Frontal cortex (tissue), 4 donors: ENCODE data around the gene SAMD13. TPM values are rescaled to one million over a fixed set of nuclear protein-coding genes. Genes with fewer than 3 reads are reported as not detected.
A peak's percentile ranks its signal among the peaks of the same experiment; 100 is the strongest.

Source experiments
- DNase-seq, 2 donors: peaks; one replicate each; pipeline ENCODE4 v3.0.0; 2012; ENCODE audit warnings: low spot score in 2 of 2
- FAIRE-seq: peaks from 2 replicates; lab custom pipeline; 2012; peaks lifted over from hg19 to GRCh38; lab: Jason Lieb, UNC
- total RNA-seq: library from RNA; depleted of rRNA; stranded (reverse); fragments of >200 nt; gene quantifications from one replicate; pipeline ENCODE4 v1.2.3, GENCODE V29; 2014
- donor health status: control.
- donor health status: control.
- donor health status: control.

SAMD13 gene, protein sequence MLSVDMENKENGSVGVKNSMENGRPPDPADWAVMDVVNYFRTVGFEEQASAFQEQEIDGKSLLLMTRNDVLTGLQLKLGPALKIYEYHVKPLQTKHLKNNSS
- total RNA-seq = 5.3 TPM

DNA sequence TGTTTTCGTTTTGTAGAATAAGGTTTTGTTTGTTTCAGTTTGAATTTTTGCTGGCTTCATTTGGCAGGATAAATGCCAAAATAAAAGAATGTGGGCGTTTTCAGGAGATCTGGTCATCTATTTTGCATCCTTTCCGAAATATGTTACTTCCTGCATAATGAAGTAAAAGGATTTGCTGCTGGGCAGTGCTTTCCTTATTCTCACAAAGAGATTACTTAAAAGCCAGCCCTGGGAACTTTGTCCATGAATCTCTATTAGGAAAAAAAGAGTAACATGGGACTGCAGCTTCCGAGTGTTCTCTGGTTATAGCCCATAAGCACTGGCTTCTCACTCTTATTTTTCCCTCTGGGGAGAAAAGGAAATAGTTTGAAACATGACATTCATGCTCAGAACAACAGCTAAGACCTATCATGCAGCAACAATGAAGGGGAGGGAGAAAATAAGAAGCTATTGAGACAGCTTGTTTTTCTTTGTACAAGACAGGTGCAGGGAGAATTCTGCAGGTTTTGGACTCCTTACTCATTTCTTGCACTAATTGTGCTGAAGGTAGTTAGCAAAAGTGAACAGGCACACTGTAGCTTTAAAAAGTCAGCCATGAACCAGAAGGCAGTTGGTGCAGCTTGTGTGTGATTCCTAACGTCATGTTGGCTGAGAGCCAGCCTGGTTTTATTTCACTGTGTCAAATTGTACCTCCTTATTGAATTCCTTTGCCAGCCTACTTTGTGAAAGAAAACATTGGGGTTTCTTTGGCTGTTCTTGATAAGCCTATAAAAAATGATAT lies at the start of gene SAMD13:
Gene SAMD13, plus strand, starts transcription at position 705 of the 781 bp plus-strand sequence. CDS start 1,527 bp downstream, outside the sequence.
- FAIRE-seq (no peak), DNase-seq (peak in 1 of 2 donors; percentile 29)

DNA sequence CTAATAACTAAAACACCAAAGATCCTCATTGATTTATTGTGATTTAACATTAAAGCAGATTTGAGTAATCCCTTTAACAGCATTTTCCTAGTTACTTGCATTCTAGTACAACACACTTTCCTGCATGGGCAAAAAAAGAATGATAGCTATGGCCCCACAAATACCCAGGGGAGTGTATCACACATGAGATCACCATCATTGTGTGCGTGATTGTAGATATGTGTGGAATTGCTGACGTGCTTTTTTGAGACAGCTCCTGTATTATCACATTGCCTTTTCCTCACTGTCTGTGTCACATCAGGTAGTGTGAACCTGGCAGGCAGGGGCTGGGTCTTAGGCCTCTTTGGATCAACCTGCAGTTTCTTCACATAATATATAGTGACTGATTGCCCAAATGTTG lies 48.5 kb upstream of the SAMD13 start:
- no peak for DNase-seq
- FAIRE-seq = no peak

DNA sequence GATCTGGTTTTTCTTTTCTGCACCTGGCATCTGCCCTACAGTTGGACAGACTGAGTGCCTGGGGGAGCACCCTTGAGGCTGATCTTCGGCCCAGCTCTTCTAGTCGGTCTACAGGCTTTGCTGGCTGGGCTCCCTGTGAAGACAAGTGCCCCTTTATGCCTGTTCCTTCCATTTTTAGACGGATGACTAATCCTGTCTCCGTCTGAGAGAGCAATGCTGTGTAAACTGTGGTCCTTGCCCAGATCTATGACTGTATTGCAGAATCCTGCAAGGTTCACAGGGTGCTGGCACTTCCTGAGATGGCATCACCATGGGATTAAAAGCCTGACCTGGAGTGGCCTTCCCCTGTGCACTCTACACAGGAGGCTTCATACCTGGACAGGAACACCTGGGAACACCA lies 47.6 kb upstream of the SAMD13 start:
- DNase-seq (peak; percentile 31 to 35), FAIRE-seq (peak; percentile 89)

DNA sequence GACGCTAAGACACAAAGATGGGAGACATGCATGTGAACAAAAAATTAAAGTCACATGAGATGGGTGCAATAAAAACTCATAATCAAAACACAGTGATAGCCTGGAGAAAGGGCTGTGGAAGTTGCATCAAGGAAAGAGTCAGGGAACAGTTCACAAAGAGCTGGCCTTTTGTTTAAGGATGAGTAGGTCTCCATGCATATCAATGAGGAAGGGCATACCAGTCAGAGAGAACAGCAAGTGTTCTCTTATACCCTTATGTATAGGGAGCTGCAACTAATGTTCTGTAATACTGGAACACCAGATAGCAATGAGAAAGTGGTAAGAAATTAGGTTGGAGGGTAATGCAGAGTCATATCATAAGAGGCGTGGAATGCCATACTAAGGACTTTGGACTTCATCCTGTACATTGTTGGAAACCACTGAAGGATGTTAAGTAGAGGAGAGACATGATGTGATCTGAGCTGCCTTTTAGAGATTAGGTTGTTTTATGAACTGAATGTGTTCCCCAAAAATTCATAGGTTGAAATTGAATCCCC lies 46.7 kb upstream of the SAMD13 start:
- FAIRE-seq (no peak), DNase-seq (no peak)

DNA sequence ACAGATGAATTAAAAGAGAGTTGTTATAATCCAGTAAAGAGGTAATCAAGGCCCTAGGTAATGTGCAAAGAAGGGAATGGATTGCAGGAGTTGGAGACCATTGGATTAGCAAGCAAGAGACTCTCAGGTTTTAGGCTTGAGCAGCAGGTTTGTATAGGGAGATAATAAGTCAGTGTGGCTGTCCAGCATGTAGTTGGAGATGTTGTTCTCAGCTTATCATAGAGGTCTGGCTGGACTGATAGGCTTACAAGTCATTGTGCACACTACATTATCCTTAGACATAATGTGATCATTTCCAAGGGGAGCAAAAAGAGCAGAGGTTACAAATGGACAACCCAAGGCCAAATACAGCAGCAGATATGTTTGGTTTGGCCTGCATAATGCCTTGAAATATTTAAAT lies 45.9 kb upstream of the SAMD13 start:
- DNase-seq (no peak), FAIRE-seq (no peak)

DNA sequence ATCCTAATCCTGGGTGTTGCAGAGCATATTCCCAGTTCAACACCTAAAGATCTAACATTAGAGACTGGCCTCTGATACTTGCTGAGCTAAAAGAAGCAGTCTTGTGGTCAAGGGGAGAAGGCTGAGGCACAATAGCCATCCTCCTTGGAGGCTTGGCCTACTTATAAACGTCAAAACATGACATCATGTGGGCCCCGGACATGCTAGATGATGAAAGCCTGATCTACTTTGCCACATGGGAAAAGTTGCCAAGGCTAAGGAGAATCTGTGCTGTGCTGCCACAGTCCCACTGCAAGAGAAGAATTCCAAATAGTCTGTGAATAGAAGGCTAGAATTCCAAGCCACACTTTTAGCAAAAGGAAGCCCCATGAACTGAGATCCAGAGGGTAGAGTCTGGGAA lies 43.9 kb upstream of the SAMD13 start:
- DNase-seq (no peak), FAIRE-seq (no peak)

DNA sequence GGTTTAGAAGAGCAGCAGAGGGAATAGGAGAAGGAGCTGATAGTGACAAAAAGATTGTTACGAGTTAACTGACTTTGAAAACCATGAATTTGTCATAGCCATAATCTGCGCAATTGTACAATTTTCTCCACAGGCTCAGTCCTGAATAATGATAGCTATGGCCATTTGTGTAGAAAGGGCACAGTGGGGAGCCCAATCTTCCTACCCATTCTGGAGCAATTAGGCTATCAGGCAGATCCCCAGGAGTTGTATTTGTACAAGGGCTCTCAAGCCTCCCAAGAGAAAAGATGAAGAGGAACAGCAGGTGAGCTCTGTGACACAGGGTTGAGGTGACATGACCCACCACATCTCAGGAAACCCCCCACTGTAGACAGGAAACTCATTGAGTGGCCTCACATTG lies 42.1 kb upstream of the SAMD13 start:
- DNase-seq (no peak), FAIRE-seq (no peak)

DNA sequence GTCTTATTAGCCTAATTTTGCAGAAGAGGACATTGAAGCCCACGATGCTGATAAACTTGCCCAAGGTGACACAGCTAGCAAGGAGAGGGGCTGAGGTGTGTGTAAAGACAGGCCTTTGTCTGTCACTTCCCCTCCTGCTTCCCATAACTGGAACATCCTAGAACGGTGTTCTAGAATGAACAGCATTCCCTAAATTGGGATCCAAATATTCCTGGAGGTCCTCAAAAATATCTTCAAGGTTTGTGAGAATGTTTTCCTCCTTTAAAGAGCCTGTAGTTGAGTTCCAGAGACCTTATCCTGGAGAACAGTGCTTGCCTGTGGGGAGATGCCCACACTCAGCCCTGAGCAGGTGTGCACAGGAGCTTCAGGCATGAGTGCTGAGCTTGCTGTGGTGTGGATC lies 41.5 kb upstream of the SAMD13 start:
- DNase-seq (no peak), FAIRE-seq (no peak)

DNA sequence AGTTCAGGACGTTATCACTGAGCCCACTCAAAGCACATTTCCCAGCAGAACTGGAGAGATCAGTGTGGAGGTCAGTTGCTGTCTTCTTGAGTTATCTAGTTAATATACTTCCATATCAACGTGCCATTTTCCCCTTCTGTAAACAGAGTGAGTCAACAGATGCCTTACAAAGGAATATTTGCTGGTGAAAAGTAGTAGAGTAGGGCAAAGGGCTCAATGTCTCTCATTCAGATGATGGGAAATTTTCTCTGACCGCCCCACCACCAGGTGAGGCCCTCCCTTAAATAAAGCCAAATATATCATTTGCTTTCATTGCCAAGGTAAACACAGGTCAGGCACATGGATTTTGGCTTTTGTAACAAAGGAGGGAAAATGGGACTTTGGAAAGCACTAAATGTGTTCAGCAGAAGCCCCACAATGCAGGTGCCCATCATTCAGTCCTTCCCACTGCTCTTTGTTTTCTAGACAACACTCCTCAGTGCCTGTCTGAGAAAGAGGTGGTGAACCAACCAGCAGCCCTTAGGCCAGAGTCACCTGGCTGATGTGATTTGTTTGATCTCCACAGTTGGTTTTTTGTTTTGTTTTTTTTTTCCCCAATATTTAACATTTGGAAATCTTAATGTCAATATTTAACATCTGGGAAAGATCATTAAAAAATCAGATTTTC lies 40.5 kb upstream of the SAMD13 start:
- FAIRE-seq (no peak), DNase-seq (no peak)

DNA sequence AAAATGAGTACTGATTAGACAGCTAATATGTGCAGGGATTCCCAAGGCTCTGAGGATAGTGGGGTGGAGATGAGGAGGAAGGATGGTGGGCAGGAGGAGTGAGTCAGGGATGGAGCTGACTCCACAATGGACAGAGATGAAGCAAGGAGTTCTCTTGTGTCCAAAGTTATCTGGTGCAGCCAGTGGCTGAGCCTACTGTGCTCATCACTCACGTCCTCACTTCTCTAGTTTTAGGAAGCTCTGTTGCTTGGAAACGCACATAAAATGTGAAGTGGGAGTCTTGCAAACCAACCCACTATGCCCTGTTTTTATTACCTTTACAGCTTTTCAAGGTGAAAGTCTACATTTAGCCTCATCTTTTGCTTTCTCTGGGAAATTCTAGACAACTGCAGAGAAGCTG lies 36.5 kb upstream of the SAMD13 start:
- no peak for FAIRE-seq
- no peak for DNase-seq

DNA sequence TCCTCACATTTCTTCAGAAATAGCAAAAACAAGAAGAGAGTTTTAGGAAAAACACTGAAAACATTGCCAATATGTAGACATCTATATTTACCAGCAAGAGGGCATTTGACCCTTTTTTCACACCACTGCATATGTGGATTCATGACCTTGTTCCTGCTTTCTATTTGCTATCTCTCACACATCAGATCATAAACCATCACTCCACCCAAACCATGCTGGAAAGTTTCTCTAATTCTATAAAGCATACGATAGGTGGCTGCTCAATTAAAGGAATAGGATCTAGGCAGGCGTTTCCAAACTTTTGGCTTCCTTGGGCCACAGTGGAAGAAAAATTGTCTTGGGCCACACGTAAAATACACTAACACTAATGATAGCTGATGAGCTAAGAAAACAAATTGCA lies 35.6 kb upstream of the SAMD13 start:
- FAIRE-seq (no peak), DNase-seq (no peak)

DNA sequence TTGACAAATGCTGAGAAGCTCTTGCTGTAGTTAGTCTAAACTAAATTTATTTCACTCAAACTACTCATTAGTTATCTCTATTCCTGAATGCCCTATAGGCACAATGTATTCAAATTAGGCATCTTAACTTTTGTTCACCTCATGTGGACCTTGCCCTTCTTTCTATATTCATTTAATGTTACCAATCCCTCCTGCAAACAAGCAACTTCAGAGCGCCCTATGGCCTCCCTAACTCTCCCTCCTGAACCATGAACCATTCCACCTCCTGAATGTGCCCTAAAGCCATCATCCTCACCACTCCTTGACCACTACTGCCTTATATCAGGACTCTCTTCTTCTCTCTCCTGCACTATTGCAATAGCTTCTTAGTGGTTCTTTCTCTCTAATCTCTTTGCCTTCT lies 34.8 kb upstream of the SAMD13 start:
- FAIRE-seq (no peak), DNase-seq (no peak)

DNA sequence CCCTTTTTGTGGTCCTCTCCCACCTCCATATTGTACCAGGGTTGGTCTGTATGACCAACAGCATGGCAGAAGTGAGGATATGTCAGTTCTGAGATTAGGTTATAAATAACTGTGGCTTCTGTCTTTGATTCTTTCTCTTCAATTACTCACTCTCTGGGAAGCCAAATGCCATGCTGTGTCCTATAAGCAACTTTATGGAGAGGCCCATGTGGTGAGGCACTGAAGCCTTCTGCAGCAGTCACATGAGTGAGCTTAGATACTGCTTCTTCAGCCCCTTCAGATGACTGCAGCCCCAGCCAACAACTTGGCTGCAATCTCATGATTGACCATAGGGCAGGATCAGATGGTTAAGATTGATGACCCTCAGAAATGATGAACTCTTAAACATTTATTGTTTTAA lies 34.0 kb upstream of the SAMD13 start:
- FAIRE-seq = no peak

DNA sequence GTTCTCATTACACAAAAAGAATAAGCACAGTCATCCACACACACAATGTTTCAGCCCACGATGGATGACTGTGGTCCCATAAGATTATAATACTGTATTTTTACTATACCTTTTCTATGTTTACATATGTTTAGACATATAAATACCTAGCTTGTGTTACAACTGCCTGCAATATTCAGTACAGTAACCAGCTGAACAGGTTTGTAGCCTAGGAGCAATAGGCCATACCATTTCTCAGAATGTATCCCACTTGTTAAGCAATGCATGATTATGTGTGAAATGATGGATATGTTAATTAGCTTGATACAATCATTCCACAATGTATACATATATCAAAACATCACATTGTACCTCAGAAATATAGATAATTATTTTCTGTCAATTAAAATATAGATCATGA lies 33.2 kb upstream of the SAMD13 start:
- peak; percentile 21 for FAIRE-seq

More for the DNA sequence above, 34.0 kb upstream of the SAMD13 start:
- no peak for DNase-seq

DNA sequence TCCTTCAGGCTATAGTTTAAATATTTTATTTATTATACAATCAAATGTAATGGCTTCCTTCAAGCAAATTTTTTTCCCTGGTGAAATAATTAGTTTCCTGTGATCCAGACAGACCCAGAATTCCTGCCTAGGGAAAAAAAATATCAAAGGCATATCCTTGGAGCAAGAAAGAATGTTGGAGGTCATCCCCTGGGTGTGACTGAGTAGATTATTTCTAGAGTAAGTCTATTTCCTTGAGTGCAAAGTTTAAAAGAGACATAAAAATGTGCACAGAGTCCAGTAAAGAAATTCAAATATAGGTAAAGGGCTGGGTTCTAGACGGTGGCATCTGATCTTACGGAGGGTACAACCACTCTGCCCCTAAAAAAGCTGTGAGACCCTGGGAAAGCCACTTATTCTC lies 32.2 kb upstream of the SAMD13 start:
- FAIRE-seq (no peak), DNase-seq (no peak)

More for the DNA sequence above, 33.2 kb upstream of the SAMD13 start:
- DNase-seq = no peak

DNA sequence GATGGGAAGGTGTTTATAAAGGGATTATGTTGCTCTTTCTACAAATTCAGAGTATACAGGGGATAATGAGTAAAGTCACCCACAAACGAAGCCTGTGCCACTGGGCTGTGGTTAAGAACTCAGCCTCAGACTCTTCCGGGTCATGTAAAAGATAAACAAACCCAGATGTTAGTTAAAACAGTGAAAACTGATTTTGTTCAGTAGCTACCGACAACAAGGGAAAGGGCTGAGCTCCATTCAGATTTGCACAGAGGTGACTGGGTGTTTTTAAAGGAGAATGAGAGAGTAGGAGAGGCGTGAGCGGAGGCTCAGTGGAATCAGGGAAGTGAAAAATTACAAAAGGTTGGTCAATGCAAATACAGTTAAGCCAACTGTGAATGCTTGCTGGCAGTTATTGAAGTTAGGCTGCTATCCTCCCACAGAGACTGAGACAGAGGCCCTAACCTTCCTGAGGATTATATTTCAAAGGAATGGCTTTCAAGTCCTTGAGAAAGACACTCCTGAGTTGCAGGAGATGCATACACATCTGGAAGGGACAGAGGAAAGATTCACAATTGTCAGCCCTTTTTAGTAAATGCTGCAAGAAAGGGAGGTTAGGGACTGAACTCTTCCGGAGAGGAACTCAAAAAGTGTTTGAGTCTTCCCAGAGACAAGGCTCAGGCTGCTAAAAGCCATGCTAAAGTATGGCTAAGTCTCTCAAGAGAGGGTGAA lies 29.9 kb upstream of the SAMD13 start:
- FAIRE-seq = no peak
- no peak for DNase-seq

DNA sequence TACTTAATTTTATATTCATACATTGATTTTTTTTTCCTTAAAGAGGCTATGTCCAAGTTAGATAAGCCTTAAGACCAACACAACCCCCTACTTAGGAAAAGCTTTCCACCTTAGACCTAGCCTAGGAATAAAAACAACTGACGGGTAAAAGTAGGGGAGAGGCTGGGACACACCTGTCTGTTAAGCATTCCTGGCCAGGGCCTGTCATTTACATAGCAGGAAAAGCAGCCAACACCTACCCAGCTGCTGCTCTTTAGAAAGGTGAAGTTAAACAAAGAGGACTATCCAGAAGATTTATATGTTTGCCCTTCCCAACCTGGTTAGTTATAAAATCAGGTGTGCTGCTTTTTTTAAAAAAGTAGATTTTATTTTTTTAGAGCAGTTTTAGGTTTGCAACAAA lies 29.1 kb upstream of the SAMD13 start:
- DNase-seq (no peak), FAIRE-seq (no peak)

DNA sequence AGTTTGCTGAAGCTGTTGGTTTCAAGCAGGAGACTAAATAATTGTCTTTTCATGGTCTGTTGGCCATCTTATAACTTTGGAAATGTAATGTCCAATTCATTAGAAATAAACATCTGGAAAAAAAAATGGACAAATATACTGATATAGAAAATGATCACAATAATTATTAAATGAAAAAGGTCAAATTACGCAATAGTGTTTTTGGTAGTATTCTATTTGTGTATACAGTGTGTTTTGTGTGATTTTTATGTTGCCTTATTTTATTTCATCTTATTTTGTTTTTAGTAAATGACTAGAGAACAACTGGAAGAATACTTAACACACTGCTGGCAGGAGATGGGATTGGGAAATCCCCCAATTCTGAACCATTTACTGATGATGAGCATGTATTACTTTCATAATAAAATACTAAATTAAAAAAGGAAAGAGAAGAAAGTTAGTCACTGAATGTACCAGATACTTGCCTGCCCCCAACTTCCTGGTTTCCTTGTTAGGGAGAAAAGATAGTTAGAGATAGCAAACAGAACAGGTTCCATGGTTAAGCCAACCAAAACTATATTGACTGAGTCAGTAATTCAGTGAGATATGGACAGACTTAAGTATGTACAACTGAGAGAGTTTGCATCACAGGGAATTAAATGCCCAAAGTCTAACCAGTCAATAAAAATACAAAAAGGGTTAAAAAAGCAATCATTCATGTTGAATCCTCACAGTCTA lies 24.0 kb upstream of the SAMD13 start:
- DNase-seq (no peak), FAIRE-seq (no peak)

DNA sequence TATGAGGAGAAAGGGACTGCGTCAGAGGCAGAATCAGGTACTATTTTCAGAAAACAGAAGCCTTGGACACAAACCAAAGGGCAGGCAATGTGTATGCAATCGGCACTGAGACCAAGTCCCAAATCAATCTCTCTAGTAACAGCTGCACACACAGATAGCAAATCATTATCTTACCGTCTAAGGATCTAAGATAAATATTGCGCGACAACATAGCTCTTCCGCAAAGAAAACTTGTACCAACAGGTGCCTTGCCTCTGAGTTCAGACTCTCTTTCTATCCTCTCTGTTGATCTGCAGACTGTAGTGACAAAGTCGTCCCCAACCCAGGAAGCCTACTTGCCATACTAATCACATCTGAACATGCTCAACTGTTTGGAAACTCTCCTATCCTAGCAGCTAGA lies 22.6 kb upstream of the SAMD13 start:
- FAIRE-seq = no peak
- no peak for DNase-seq

DNA sequence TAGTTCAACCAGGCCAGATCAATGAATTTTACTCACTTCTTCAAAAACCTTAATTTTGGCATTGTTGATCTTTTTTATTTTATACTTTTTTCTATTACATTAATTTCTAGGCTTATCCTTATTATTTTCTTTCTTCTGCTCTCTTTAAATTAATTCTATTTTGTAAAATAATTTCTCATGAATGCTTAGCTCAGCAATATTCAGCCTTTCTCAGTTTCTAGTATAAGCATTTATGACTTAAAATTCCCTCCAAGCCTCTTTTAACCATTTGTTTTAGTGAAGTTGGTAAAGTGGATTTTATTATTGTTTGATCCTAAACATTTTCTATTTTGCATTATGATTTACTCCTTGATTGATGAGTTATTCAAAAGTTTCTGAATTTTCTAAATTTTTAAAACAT lies 20.6 kb upstream of the SAMD13 start:
- DNase-seq (no peak), FAIRE-seq (no peak)
